ENCODE results near the gene TCF7L2. TPM values are rescaled to one million over a fixed set of nuclear protein-coding genes. Genes with fewer than 3 reads are reported as not detected.

Gene TCF7L2
- polyA plus RNA-seq, 3 donors, result 46.2 to 52.9 (median 49.5) TPM

DNA sequence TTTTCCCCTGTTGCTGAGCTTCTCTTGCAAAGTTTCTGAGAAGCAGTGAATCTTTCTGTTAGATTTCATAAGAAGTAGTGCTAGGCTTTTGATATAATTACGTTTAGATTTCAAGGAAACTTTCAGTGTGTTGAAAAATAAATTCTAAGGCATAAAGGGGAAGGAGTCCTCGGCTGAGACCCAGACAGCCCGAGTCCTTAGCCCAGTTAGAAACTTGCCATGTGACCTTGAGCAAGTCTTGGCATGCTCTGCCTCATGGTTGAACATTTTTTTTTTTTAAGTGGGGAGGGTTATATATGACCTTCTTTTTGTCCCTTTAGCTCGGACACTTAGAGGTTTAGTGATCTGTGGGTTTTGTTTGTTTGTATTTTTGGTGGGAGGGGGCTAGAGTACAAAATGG lies 117.5 kb downstream of the TCF7L2 start:
- no peak for DNase-seq (ENCODE audit: extremely low read depth in 1 of 11, low read depth in 9 of 11, low spot score in 4 of 11)

DNA sequence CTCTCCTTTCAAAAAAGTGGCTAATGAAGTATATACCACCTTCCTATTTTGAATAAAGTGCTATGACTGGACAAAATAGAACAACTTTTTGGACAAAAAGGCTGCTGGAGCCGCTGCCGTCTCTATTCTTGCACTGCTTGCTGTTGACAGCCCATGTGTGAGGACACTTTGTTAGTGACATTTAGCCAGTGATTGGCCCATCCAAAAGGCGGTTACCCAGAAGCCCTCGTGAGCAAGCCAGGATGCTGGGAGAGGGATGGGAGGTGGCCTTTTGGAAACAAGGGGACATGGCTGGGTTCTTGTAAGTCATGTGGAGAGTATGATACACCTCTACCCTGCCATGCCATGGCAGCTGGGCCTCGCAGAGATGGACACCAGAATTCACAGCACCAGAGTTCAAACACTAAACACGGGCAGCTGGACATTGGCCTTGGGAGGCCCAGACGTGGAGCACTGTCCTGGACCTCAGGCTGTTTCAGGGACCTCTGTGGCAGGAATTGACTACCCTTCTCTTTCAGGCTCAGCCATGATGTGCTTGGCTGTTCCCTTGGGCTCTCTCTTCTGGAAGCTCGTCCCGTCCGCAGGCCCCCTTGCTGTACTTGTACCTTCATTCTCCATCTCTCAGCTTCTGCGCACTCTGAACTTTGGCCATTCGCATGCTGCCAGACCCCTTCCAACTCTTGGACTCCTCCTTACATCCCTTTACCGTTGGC lies 118.3 kb downstream of the TCF7L2 start:
- no peak for DNase-seq (ENCODE audit: extremely low read depth in 1 of 11, low read depth in 9 of 11, low spot score in 4 of 11)

DNA sequence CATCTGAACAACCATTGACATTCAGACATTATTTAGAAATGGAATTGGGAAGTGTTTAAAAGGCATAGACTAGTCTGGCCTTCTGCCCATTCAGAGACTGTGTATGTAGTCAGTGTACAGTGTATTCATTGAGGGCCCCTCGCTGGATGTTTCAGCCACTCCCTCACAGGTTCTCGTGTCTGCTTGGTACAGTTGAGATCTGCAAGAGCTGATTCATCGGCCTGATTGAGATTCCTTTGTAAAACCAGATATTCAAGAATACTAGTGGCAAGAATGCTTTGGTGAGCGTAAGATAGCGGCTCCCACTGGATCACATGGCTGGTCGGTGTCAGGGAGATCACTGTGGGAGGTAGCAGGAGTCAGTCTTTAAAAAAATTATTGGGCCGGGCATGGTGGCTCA lies 119.5 kb downstream of the TCF7L2 start:
- DNase-seq (ENCODE audit: extremely low read depth in 1 of 11, low read depth in 9 of 11, low spot score in 4 of 11), result no peak

DNA sequence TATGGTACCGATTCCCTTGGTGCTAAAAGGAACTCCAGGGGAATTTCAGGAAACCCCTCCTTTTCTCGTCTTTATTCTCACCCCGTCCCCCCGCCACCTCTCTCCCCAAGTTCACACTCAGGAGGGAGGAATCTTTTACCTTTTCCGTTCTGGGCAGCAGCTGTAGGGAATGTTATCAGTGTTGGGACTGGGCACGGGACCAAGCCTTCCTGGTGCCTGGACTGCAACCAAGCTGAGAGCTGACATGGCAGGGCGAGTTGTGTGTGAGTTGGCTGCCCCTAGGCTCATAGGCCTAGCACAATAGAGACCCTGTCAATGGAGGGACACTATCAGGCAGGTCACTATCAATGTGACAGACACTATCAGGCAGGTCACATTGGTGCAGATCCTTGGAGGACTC lies 121.4 kb downstream of the TCF7L2 start:
- DNase-seq (ENCODE audit: extremely low read depth in 1 of 11, low read depth in 9 of 11, low spot score in 4 of 11), result no peak

DNA sequence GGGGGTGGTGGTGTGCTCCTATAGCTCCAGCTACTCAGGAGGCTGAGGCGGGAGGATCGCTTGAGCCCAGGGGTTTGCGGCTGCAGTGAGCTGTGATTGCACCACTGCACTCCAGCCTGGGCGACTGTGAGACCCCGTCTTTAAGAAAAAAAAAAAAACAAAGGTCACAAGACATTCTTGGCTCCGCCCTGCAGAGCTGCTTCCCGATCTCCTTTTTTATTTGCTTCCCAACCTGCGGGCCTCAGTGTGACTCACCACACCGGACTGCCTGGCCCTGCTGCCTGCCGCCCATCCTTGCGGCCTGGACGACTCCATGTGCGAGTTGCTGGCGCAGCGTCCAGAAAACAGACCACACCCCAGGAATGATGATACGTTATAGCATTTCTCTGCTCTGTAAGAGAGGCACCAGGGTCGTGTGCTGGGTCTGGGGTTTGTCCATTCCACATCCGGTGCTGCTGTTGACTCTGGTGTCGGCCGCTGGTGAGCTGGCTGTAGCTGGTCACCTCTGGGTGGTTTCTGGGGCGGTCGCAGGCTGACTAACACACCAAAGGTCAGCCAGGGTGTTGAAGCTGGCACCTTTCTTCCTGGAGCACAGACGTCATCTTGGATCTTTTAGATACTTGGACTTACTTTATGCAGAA lies 123.6 kb downstream of the TCF7L2 start:
- DNase-seq (ENCODE audit: extremely low read depth in 1 of 11, low read depth in 9 of 11, low spot score in 4 of 11), result no peak

DNA sequence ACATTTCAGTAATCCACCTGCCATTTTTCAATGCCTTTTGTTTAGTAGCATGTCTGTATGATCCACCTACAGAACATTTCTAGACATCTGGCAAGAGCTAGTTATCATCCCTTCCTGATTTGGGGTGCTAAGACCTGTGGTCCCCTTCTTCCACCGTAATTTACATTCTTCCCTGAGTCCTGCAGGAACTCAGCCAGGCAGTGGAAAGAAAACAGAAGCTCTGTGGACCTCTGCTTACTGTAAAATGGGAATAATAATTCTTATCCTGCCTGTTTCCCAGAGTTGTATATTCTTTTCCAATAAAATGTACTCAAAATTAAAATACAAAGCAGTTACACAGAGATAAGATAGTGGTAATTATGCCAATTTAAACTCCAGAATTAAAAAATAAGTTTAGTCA lies 126.9 kb downstream of the TCF7L2 start:
- DNase-seq (ENCODE audit: extremely low read depth in 1 of 11, low read depth in 9 of 11, low spot score in 4 of 11), result no peak

DNA sequence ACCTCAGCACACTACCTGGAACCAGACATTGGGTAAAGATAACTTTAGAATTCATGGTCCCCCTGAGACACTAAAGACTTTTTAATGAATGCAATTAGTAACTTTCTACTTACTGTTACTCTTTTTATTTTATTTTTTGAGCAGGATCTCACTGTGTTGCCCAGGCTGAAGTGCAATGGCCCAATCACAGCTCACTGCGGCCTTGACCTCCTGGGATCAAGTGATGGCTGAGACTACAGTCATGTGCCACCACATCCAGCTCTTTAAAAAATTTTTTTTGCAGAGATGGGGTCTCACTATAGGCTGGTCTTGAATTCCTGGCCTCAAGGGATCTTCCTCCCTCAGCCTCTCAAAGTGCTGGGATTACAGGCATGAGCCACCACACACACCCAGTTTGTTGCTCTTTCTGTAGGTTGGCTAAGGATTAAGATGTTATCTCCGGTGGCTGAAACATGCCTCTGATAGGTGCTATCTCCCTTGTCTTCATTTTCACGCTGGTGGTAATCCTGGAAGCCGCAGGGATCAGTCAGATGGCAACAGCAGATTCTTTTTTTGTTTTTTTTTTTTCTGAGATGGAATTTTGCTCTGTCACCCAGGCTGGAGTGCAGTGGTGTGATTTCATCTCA lies 128.3 kb downstream of the TCF7L2 start:
- DNase-seq (ENCODE audit: extremely low read depth in 1 of 11, low read depth in 9 of 11, low spot score in 4 of 11), result no peak

DNA sequence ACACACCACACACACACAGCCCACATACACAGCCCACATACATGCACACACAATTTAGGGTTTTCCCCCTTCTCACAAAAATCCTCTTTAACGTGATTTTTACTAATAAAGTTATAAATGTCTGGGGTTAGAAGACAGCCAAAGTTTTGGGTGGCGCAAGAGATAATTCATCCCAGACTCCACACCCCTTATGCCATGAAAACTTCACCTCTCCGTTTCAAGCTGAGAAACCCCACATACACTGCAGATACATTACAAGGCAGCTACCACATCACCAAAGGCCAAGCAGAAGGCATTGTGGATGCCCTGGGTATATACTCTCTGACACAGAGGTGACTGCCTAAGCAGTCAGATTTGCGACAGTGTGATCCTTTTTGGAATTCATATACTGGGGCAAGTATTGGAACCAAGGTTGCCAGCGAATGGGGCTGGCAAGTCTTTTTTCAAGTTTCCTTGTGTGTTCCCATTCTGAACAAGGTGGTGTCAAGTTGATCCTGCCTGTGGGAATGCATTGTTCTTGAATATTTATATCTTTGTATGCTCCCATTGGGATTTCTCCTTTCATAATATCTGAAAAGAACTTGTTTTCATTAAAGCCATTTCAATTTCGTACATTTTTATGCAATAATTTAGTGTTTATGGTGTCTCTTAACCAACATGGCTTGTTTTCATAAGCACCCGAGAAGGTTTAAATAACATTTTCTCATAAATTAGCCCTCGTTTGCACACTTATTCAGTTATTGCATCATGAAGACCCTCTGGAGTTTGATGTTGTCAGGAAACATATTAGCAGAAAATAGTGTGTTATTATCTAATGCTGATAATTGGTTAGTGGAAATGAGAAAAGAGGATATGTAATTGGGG lies 130.2 kb downstream of the TCF7L2 start:
- DNase-seq (ENCODE audit: extremely low read depth in 1 of 11, low read depth in 9 of 11, low spot score in 4 of 11), result no peak

DNA sequence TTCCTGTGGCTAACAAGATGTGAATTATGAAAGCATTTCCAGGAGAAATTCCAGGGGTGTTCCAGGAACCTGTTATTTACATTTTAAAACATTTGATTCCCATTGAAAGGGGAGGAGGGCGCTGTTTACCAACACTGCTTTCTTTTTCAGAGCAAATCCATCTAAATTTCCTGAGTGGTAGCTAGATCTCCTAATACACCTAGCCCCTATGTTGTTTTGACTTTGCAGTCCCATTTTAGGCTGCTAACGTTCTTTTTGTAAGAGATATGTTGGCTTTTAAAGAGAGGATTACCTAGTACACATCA lies 130.8 kb downstream of the TCF7L2 start:
- no peak for DNase-seq (ENCODE audit: extremely low read depth in 1 of 11, low read depth in 9 of 11, low spot score in 4 of 11)

DNA sequence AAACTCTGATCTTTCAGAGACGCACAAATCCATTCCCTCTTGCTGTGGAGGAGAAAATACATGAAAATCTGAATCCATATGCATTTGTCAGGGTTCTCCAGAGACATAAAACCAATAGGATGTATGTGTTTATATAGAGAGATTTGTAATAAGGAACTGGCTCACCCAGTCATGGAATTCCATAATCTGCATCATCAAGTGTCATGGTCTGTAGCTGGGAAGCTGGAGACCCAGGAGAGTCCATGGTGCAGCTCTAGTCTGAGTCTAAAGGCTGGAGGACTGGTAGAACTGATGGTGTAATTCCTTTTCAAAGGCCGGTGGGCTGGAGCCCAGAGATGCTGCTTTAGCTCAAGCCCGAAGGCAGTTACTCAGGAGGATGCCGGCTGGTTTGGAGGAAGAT lies 134.0 kb downstream of the TCF7L2 start:
- no peak for DNase-seq (ENCODE audit: extremely low read depth in 1 of 11, low read depth in 9 of 11, low spot score in 4 of 11)

DNA sequence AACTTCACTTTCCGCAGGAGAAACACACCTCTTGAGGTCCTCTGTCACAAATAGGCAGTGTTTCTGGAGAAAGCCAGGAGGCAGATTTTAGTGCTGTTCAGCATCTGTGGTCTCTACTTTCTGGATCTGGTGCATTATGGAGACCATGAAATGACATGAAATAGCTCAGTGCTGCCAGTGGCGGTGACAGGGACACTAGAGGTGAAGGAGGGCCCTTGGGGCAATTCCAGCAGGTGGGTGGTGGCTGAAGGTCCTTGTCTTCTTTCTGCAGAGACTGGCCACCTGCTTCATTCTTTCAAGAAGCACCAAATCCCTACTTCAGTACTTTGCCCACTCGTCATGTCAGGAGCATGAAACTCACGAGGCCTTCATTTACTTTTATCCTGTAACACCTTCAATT lies 135.7 kb downstream of the TCF7L2 start:
- no peak for DNase-seq (ENCODE audit: extremely low read depth in 1 of 11, low read depth in 9 of 11, low spot score in 4 of 11)

DNA sequence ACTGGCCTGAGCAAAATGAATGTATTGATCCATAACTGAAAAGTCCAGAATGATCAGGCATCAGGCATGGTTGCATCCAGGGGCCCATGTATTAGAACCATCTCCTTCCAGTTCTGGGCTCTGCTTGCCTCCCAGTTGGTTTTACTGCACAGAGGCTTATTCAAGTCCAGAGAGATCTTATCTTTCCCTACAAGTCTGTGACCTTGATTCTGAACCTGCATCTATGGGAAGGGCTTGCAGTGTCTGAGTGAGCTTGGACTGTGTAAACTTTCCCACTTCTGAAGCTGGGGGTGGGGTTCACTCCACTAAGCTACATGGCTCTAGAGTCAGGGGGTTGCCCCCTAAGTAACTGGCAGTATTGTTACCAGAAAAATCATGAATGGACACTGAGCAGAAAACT lies 136.2 kb downstream of the TCF7L2 start:
- no peak for DNase-seq (ENCODE audit: extremely low read depth in 1 of 11, low read depth in 9 of 11, low spot score in 4 of 11)

DNA sequence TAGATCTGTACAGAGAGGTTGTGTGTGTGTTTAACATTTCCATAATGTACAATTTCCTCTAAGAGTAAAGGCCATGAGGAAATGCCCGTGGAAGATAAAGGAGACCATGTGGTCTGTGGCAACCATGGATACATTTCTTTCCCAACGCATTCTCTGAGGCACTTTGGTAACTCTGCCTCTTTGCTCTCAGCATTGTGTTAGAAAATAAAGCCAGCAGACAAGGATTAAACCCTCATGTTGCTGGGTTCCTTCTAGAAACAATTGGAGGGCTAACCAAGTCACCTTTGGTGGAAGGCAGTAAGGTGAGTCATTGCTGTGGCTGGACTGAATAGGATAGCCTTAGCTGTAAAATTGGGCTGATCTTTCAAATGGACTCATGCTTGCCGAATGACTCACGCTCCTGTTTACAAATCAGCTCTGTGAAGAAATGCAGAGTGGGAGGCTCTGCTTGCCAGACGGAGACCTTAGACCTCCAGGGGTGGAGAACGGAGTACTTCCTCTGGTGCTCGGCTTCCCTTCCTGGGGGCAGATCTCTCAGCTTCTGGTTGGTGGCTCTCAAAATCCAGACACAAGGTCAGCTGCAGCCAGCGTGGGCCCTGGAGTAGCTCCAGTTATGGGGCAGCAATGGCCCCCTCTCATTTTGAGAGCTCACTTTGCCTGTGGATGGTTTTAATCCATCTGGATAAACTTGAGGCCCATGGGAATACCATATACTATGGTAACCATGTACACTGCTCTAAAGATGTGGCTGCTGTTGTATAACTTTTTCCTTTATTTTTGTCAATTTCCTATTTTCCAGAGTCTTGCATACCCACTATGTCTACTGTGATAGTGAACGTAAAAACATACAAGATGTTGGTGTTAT lies 137.3 kb downstream of the TCF7L2 start:
- no peak for DNase-seq (ENCODE audit: extremely low read depth in 1 of 11, low read depth in 9 of 11, low spot score in 4 of 11)

DNA sequence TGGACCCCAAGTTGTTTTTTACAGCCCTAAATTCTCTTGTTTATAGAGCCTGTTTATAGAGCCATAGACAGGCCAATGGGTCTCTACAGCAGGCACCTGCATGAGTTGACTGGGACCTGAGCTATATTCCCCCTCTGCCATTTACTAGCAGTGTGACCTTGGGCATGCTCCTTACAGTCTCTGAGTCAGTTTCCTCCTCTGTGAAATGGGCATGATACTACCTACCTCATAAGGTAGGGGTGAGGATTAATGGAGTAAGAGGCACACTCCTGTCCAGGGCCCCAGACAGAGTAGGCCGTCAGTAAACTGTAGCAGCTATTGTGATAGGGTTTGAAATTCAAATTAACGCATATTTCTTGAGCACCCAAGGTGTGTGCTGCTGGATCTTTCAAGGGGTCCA lies 138.1 kb downstream of the TCF7L2 start:
- no peak for DNase-seq (ENCODE audit: extremely low read depth in 1 of 11, low read depth in 9 of 11, low spot score in 4 of 11)

DNA sequence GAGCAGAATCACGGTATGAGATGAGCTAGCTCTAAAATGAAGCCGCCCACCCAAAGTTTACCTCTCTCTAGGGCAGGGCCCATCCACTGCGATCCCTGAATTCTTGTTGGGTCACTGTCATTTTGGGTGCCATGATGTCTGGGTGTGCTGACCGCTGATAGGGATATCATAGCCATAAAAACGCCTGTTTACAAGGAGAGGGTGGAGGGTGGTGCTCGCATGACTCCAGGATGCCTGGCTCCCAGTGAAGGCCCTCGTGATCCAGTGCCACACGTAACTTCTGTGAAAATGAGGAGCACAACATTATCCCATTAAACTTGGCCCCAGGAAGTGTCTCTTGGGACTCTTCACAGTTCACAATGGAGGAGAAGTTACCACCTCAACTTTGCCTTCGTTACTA lies 139.5 kb downstream of the TCF7L2 start:
- DNase-seq (ENCODE audit: extremely low read depth in 1 of 11, low read depth in 9 of 11, low spot score in 4 of 11), result no peak

DNA sequence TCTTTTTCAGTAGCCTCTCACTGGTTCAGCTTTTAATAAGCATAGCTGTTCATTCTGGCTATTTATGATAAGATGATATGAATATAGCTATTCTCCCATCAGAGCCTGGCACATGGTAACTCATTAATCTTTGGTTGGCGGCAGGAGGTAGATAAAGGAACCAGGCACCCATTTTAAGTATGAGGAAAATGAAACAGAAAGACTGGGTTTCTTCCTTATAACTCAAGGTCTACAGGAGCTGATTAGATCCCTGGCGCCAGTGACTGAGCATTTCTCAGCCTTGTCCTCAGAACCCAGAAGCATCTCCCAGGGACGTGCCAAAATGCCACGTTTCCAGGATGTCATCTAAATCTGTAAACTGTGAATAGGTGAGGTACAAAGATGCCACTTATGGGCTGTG lies 141.9 kb downstream of the TCF7L2 start:
- no peak for DNase-seq (ENCODE audit: extremely low read depth in 1 of 11, low read depth in 9 of 11, low spot score in 4 of 11)

DNA sequence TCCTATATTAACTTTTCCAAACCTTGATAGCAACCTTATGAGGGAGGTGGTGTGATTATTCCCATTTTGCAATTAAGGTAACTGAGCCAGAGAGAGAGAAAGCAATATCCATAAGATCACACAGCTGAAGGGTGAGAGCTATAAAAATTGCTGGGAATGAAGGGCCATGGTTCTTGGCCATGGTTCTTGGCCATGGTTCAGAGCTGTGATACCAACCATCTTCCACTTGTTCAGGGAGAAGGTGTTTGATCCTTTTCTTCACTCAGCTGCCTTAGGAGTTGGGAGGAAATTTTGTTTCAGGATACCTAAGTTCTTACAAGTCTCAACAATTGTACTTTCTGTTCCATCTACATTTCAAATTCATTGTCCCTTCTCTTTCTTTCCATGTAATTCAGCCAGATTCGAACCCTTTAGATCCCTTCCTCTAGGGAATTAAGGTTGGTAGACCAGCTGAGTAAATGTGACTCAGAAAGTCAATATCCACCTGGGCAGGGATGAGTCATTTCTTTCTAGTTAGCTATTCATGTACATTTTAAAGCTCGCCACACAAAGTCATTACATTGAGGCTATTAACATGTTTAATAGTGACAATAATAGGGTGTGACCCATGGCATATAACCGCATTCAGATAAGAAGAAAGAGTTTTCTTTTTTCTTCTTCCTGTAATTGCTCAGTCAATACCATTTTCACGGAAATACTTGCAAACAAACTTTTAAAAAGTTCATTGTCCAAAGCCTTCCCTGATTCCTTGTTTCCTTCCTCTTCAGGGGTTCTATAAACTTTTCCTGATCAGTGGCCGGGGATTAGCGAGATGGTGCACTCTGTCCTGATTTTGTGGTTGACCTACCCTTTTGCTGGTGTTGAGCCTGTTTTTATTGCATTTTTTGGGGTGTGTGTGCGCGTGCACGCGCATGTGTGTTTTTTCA lies 143.4 kb downstream of the TCF7L2 start:
- no peak for DNase-seq (ENCODE audit: extremely low read depth in 1 of 11, low read depth in 9 of 11, low spot score in 4 of 11)

DNA sequence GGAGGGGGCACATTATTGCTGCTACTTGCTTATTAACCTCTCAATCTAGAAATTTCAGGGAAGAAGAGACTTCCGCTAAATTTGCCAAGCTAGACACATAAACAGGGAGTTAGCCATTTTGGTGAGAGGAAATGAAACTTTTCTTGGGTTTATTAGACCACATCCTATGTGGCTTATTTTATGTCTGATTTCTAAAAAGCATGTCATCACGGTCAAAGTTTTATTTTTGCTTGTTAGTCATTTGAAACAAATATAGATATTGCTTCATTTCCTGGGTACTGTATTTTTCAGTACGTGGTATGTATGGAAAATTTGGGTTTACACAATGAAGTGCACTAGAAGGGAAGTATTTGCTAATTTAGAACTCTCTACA lies 144.1 kb downstream of the TCF7L2 start:
- no peak for DNase-seq (ENCODE audit: extremely low read depth in 1 of 11, low read depth in 9 of 11, low spot score in 4 of 11)

All from renal cortex interstitium (tissue), 11 donors.